Neural cell (in vitro differentiated cells): ENCODE measurements around the gene RCSD1. TPM values are rescaled to one million over a fixed set of nuclear protein-coding genes. Genes with fewer than 3 reads are reported as not detected.
A peak's percentile ranks its signal among the peaks of the same experiment; 100 is the strongest.

Source experiments
- H2AFZ ChIP-seq: fragments of 200-600, 300-800 bp; sonication (generic), shearing (Covaris generic); 2 replicates; pipeline ENCODE4 v1.6.0; 2014; ENCODE audit warnings: low read depth, mild to moderate bottlenecking, antibody characterized with exemption, low read length, moderate library complexity
- H3F3A ChIP-seq: fragments of 200-600 bp; shearing (Covaris generic); 2 replicates; pipeline ENCODE4 v1.6.1; 2016; ENCODE audit warnings: mild to moderate bottlenecking, moderate library complexity, mixed read lengths, antibody characterized with exemption, low read length; ENCODE audit not compliant: insufficient read depth, poor library complexity, severe bottlenecking
- H3K27ac ChIP-seq: fragments of 200-600, 300-800 bp; sonication (generic), shearing (Covaris generic); 2 replicates; pipeline ENCODE4 v1.5.1; 2014; ENCODE audit warnings: mild to moderate bottlenecking, low read length, moderate library complexity
- H3K27me3 ChIP-seq: fragments of 300-800, 200-600 bp; sonication (generic), shearing (Covaris generic); 2 replicates; pipeline ENCODE4 v1.6.0; 2014; ENCODE audit warnings: mild to moderate bottlenecking, low read depth, low read length, moderate library complexity; ENCODE audit not compliant: insufficient read depth
- H3K36me3 ChIP-seq: fragments of 300-800, 200-600 bp; sonication (generic), shearing (Covaris generic); 2 replicates; pipeline ENCODE4 v1.5.1; 2014; ENCODE audit warnings: mild to moderate bottlenecking, antibody characterized with exemption, low read length, moderate library complexity; ENCODE audit not compliant: insufficient read depth
- H3K4me2 ChIP-seq: fragments of 300-800, 200-600 bp; sonication (generic), shearing (Covaris generic); 2 replicates; pipeline ENCODE4 v1.6.0; 2014; ENCODE audit warnings: mild to moderate bottlenecking, low read length
- H3K4me3 ChIP-seq: fragments of 300-800, 200-600 bp; sonication (generic), shearing (Covaris generic); 2 replicates; pipeline ENCODE4 v1.5.1; 2014; ENCODE audit warnings: mild to moderate bottlenecking, low read length, moderate library complexity
- H3K79me2 ChIP-seq: fragments of 200-600 bp; shearing (Covaris generic); replicated peaks from 2 replicates; pipeline ENCODE4 v1.6.0; 2014; ENCODE audit warnings: mild to moderate bottlenecking, low read length, moderate library complexity; ENCODE audit not compliant: insufficient read depth
- H3K9ac ChIP-seq: fragments of 300-800, 200-600 bp; sonication (generic), shearing (Covaris generic); 2 replicates; pipeline ENCODE4 v1.6.1; 2016; ENCODE audit warnings: mild to moderate bottlenecking, low read length, mixed read lengths
- H3K9me2 ChIP-seq: fragments of 200-600 bp; shearing (Covaris generic); 2 replicates; pipeline ENCODE4 v1.6.1; 2016; ENCODE audit warnings: mild to moderate bottlenecking, low read length, mixed read lengths; ENCODE audit not compliant: insufficient read depth
- H3K9me3 ChIP-seq: fragments of 200-600, 300-800 bp; sonication (generic), shearing (Covaris generic); 2 replicates; pipeline ENCODE4 v1.6.1; 2016; ENCODE audit warnings: mild to moderate bottlenecking, mixed run types, low read length, moderate library complexity, mixed read lengths
- H4K20me1 ChIP-seq: fragments of 200-600 bp; shearing (Covaris generic); 2 replicates; pipeline ENCODE4 v1.6.1; 2016; ENCODE audit warnings: mild to moderate bottlenecking, mixed run types; ENCODE audit not compliant: insufficient read depth
- CTCF ChIP-seq: fragments of 450-650 bp; IDR thresholded peaks from 2 replicates; pipeline ENCODE4 v1.5.1; 2014; ENCODE audit warnings: antibody characterized with exemption, mild to moderate bottlenecking, moderate library complexity; ENCODE audit not compliant: poor library complexity, severe bottlenecking
- EP300 ChIP-seq: fragments of 450-650 bp; conservative IDR thresholded peaks from 2 replicates; pipeline ENCODE4 v1.6.1; 2014; ENCODE audit warnings: antibody characterized with exemption, mild to moderate bottlenecking, moderate library complexity; ENCODE audit not compliant: poor library complexity, severe bottlenecking
- EZH2 ChIP-seq: fragments of 200-600, 300-800 bp; shearing (Covaris generic), sonication (generic); IDR thresholded peaks from 2 replicates; pipeline ENCODE4 v1.6.1; 2014; ENCODE audit warnings: antibody characterized with exemption, low read length, borderline replicate concordance, mild to moderate bottlenecking; ENCODE audit not compliant: insufficient read depth, poor library complexity, severe bottlenecking
- MXI1 ChIP-seq: fragments of 450-650 bp; conservative IDR thresholded peaks from 2 replicates; pipeline ENCODE4 v1.6.1; 2014; ENCODE audit warnings: antibody characterized with exemption, mild to moderate bottlenecking; ENCODE audit not compliant: poor library complexity, severe bottlenecking
- POLR2AphosphoS5 ChIP-seq: IDR thresholded peaks from 2 replicates; pipeline ENCODE4 v1.6.1; 2012
- RAD21 ChIP-seq: fragments of 450-650 bp; conservative IDR thresholded peaks from 2 replicates; pipeline ENCODE4 v1.6.1; 2014; ENCODE audit warnings: antibody characterized with exemption, mild to moderate bottlenecking, moderate library complexity
- REST ChIP-seq: IDR thresholded peaks from 2 replicates; pipeline ENCODE4 v1.6.1; 2012; ENCODE audit warnings: borderline replicate concordance
- SMC3 ChIP-seq: fragments of 450-650 bp; conservative IDR thresholded peaks from 2 replicates; pipeline ENCODE4 v1.6.1; 2014; ENCODE audit warnings: antibody characterized with exemption, mild to moderate bottlenecking, moderate library complexity; ENCODE audit not compliant: poor library complexity
- TAF1 ChIP-seq: IDR thresholded peaks from 2 replicates; pipeline ENCODE4 v1.6.1; 2012; ENCODE audit warnings: low read depth
- polyA plus RNA-seq: library from polyadenylated mRNA; depleted of rRNA; stranded (reverse); fragments of >200 nt; gene quantifications from 2 replicates; pipeline ENCODE4 v1.2.3, GENCODE V29; 2014

The RCSD1 gene
- polyA plus RNA-seq, 1 donor from 2014 or later, result not detected

DNA sequence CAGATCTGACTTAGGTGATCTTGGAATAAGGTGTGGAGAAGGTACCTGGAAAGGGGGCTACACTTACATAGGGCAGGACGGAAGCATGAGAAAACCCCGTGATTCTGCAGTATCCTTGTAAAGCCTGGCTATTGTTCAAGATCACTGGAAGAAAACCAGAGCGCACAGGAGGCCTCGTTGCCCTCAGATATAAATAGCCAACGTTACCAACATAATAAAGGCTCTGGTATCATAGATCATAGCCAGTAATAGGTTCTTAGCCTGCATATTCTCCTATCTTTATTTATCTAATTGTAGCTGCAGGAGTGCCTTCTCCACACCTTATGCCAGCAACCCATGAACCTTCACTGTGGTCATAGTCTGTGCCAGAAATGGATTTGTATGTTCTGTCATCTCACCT lies 55.8 kb downstream of the RCSD1 start:
- no peak overlapping the region for H3K27ac ChIP-seq

GRCh38 chr1:167687919-167688519 lies 58.0 kb downstream of the RCSD1 start:
- Histone ChIP-seq H2AFZ (no peak overlapping the region), H3K36me3 (no peaks in the 10 kb centered on the region), H3K79me2 (no peaks in the 10 kb centered on the region), H3F3A (no peaks in the 10 kb centered on the region), H3K9me2 (no peaks in the 10 kb centered on the region), H3K9me3 (no peaks in the 10 kb centered on the region), H3K9ac (no peak overlapping the region), H3K4me2 (no peak overlapping the region), H3K4me3 (no peak overlapping the region), H3K27me3 (no peaks in the 10 kb centered on the region), H3K27ac (no peak overlapping the region), H4K20me1 (no peaks in the 10 kb centered on the region)
- TF ChIP-seq SMC3 (peak; percentile 89), RAD21 (peak; percentile 86), CTCF (peak; percentile 89), TAF1 (no peak), REST (no peak)

More for the DNA sequence above, 55.8 kb downstream of the RCSD1 start:
- Histone ChIP-seq H3K9me2 (no peaks in the 10 kb centered on the region), H4K20me1 (no peaks in the 10 kb centered on the region), H3K4me3 (no peak overlapping the region), H3F3A (no peaks in the 10 kb centered on the region), H2AFZ (no peak overlapping the region), H3K79me2 (no peaks in the 10 kb centered on the region), H3K36me3 (no peaks in the 10 kb centered on the region), H3K4me2 (no peak overlapping the region), H3K9ac (no peak overlapping the region), H3K9me3 (no peaks in the 10 kb centered on the region), H3K27me3 (no peaks in the 10 kb centered on the region)
- TF ChIP-seq SMC3, result no peak
- TF ChIP-seq CTCF, result no peak
- no peak for TF ChIP-seq EZH2
- no peak for TF ChIP-seq TAF1
- no peak for TF ChIP-seq RAD21
- TF ChIP-seq POLR2AphosphoS5, result no peak
- TF ChIP-seq REST, result no peak
- TF ChIP-seq EP300, result no peak
- TF ChIP-seq MXI1, result no peak
